B cell (primary cell): ENCODE data around the gene ZNF737. TPM values are rescaled to one million over a fixed set of nuclear protein-coding genes. Genes with fewer than 3 reads are reported as not detected.

Experiments used
- ATAC-seq: fragments of 200-7000 bp; cut with Tn5 transposase; one replicate; pipeline ENCODE4 v1.10.0; 2021; ENCODE audit warnings: low read depth, mild to moderate bottlenecking, moderate number of reproducible peaks, moderate library complexity
- CTCF ChIA-PET: fragments of 350-600 bp; sonication (Branson Sonifier 250); formaldehyde crosslinking; loops from one replicate; lab custom pipeline; 2021; ENCODE audit warnings: antibody characterized with exemption, inconsistent platforms; lab: Charles Lee
- POLR2A ChIA-PET: fragments of 350-600 bp; sonication (Branson Sonifier 250); formaldehyde crosslinking; loops from one replicate; lab custom pipeline; 2021; ENCODE audit warnings: antibody characterized with exemption; lab: Charles Lee
- DNase-seq: peaks from one replicate; pipeline ENCODE4 v3.0.0; 2013
- H2AFZ ChIP-seq: 2 replicates; pipeline ENCODE4 v1.6.1; 2012; ENCODE audit warnings: mild to moderate bottlenecking, low read depth, low read length; ENCODE audit not compliant: insufficient read depth, poor library complexity, severe bottlenecking
- H3K27ac ChIP-seq, 2 donors: 1 replicate in 1 of 2; 2 replicates in 1 of 2; pipeline ENCODE4 v1.5.1; 2012 to 2013; ENCODE audit warnings: low read length in 2 of 2, mild to moderate bottlenecking in 2 of 2, moderate library complexity in 1 of 2
- H3K27me3 ChIP-seq, 4 experiments: fragments of 200-600 bp in 1 of 4; sonication (generic) in 1 of 4; replicated peaks in 1 of 4; 1 replicate in 2 of 4; 2 replicates in 2 of 4; pipeline versions ENCODE4 v1.6.1 to v1.7.0; 2013 to 2016; ENCODE audit warnings: low read length in 3 of 4, mild to moderate bottlenecking in 2 of 4, mixed read lengths in 1 of 4, moderate library complexity in 1 of 4; ENCODE audit not compliant: insufficient read depth in 4 of 4, control insufficient read depth in 3 of 4; ENCODE audit errors: control extremely low read depth in 1 of 4
- H3K36me3 ChIP-seq, 2 experiments: replicated peaks in 1 of 2; 1 replicate in 1 of 2; 2 replicates in 1 of 2; pipeline versions ENCODE4 v1.6.1 to v1.7.1; 2013; ENCODE audit warnings: low read length in 1 of 2; ENCODE audit not compliant: insufficient read depth in 2 of 2, control insufficient read depth in 1 of 2; ENCODE audit errors: control extremely low read depth in 1 of 2, extremely low read depth in 1 of 2
- H3K4me1 ChIP-seq, 2 donors: fragments of 200-600 bp in 1 of 2; sonication (generic) in 1 of 2; 1 replicate in 1 of 2; 2 replicates in 1 of 2; pipeline versions ENCODE4 v1.5.1 to v1.6.1; 2013 to 2017; ENCODE audit warnings: low read length in 2 of 2; ENCODE audit not compliant: control insufficient read depth in 2 of 2, insufficient read depth in 2 of 2
- H3K4me2 ChIP-seq: replicated peaks from 2 replicates; pipeline ENCODE3; 2012; ENCODE audit warnings: mild to moderate bottlenecking, low read depth, low read length; ENCODE audit not compliant: poor library complexity, severe bottlenecking
- H3K4me3 ChIP-seq, 5 experiments: fragments of 200-600 bp in 1 of 5; sonication (generic) in 1 of 5; 1 replicate in 3 of 5; 2 replicates in 2 of 5; pipeline versions ENCODE4 v1.5.1 to v1.7.0; 2011 to 2016; ENCODE audit warnings: low read length in 4 of 5, mild to moderate bottlenecking in 4 of 5, low read depth in 2 of 5, control low read depth in 1 of 5, moderate library complexity in 1 of 5; ENCODE audit not compliant: insufficient read depth in 1 of 5; ENCODE audit errors: control extremely low read depth in 1 of 5, extremely low read depth in 1 of 5
- H3K79me2 ChIP-seq: fragments of 200-600 bp; sonication (generic); one replicate; pipeline ENCODE4 v1.6.0; 2016; ENCODE audit warnings: low read length; ENCODE audit not compliant: control insufficient read depth, insufficient read depth
- H3K9ac ChIP-seq: fragments of 200-600 bp; sonication (generic); 2 replicates; pipeline ENCODE4 v1.6.1; 2017; ENCODE audit warnings: mild to moderate bottlenecking, low read length, moderate library complexity
- H3K9me3 ChIP-seq, 3 donors: one replicate each; pipeline versions ENCODE4 v1.6.1 to v1.7.1; 2013; ENCODE audit warnings: low read length in 2 of 3; ENCODE audit not compliant: control insufficient read depth in 2 of 3, insufficient read depth in 1 of 3; ENCODE audit errors: control extremely low read depth in 1 of 3
- H4K20me1 ChIP-seq: 2 replicates; pipeline ENCODE4 v1.6.0; 2012; ENCODE audit warnings: mild to moderate bottlenecking, low read length; ENCODE audit not compliant: insufficient read depth, control insufficient read depth, poor library complexity, severe bottlenecking
- H3K27ac Mint-ChIP-seq: one replicate; pipeline ENCODE4 v1.8.0; 2021; ENCODE audit warnings: mixed read lengths
- H3K27me3 Mint-ChIP-seq: one replicate; pipeline ENCODE4 v1.8.0; 2021; ENCODE audit warnings: mixed read lengths
- H3K4me1 Mint-ChIP-seq: one replicate; pipeline ENCODE4 v1.8.0; 2021; ENCODE audit warnings: mixed read lengths
- H3K4me3 Mint-ChIP-seq: one replicate; pipeline ENCODE4 v1.8.0; 2021; ENCODE audit warnings: mixed read lengths
- H3K9me3 Mint-ChIP-seq: one replicate; pipeline ENCODE4 v1.8.0; 2022; ENCODE audit warnings: mixed read lengths; ENCODE audit not compliant: insufficient read depth
- CTCF ChIP-seq: fragments of 200-600 bp; IDR thresholded peaks from one replicate; pipeline ENCODE4 v1.8.0; 2022; ENCODE audit warnings: antibody characterized with exemption, mild to moderate bottlenecking
- EZH2 ChIP-seq: IDR thresholded peaks from 2 replicates; pipeline ENCODE4 v1.6.1; 2012; ENCODE audit warnings: borderline replicate concordance, low read depth, mild to moderate bottlenecking, moderate library complexity, low read length; ENCODE audit not compliant: insufficient read depth, poor library complexity, severe bottlenecking
- WGBS: methylation state at CpG from one replicate; pipeline ENCODE4 v1.1.5; 2013; ENCODE audit warnings: missing lambda C conversion rate; ENCODE audit not compliant: insufficient coverage; 5-methylcytosine and 5-hydroxymethylcytosine counted together
- intact Hi-C: fragments of 100-400 bp; cut with micrococcal nuclease; formaldehyde crosslinking; loops from one replicate; pipeline ENCODE4 v1.10.0; 2022
- polyA plus RNA-seq: library from polyadenylated mRNA; depleted of rRNA; stranded (reverse); fragments of >200 nt; gene quantifications from 2 replicates; pipeline ENCODE4 v1.2.3, GENCODE V29; 2012
- total RNA-seq, 2 donors: library from RNA; stranded (reverse); fragments of 120-200 nt in 1 of 2; gene quantifications; 1 replicate in 1 of 2; 2 replicates in 1 of 2; pipeline versions ENCODE4 v1.2.3 to v1.2.4, GENCODE V29; 2013 to 2022

The ZNF737 gene
- total and polyA plus RNA-seq, 2 donors (not counting 1 experiment from before 2014, with no cell fraction given): 20.9 to 50.1 TPM

- CTCF ChIA-PET: no interaction called here
- no peaks in the 10 kb centered on the region for H4K20me1 ChIP-seq
- H3K79me2 ChIP-seq: no peaks in the 10 kb centered on the region
- no peak overlapping the region for H3K4me2 ChIP-seq
- intact Hi-C loops: no loop called here
- no peak overlapping the region for H2AFZ ChIP-seq
- POLR2A ChIA-PET: no interaction called here
- 90% methylated on average over 5 of the region's 5 CpGs for WGBS
- H3K27ac Mint-ChIP-seq: no peak overlapping the region
- no peaks in the 10 kb centered on the region for H3K27me3 ChIP-seq
- H3K4me1 Mint-ChIP-seq: no peaks in the 10 kb centered on the region
- no peak for TF ChIP-seq EZH2
- no peak for TF ChIP-seq CTCF
- H3K9ac ChIP-seq: no peak overlapping the region
- DNase-seq: no peak
- no peak overlapping the region for H3K4me3 Mint-ChIP-seq
- no peaks in the 10 kb centered on the region for H3K36me3 ChIP-seq
- H3K27me3 Mint-ChIP-seq: peaks cover 5% of the 10 kb centered on the region
- H3K9me3 ChIP-seq: peaks cover 3 to 33% (median 9%) of the 10 kb centered on the region in 3 donors
- H3K9me3 Mint-ChIP-seq: peaks cover 23% of the 10 kb centered on the region
- no peak overlapping the region for H3K27ac ChIP-seq
- H3K4me1 ChIP-seq: no peaks in the 10 kb centered on the region
- no peak overlapping the region for H3K4me3 ChIP-seq
- ATAC-seq: no peak
Observed at GRCh38 chr19:20513189-20513904, 52.2 kb downstream of the ZNF737 start.

GRCh38 chr19:20503476-20503875, 62.1 kb downstream of the ZNF737 start:
- H3K27ac Mint-ChIP-seq: no peak overlapping the region
- H3K4me3 Mint-ChIP-seq: no peak overlapping the region
- H3K4me1 ChIP-seq: no peaks in the 10 kb centered on the region
- peaks cover 1 to 10% (median 4%) of the 10 kb centered on the region in 3 donors for H3K9me3 ChIP-seq
- ATAC-seq: no peak
- intact Hi-C loops: no loop called here
- H3K27me3 ChIP-seq: no peaks in the 10 kb centered on the region
- no peak for TF ChIP-seq EZH2
- no peak for TF ChIP-seq CTCF
- no peaks in the 10 kb centered on the region for H3K27me3 Mint-ChIP-seq
- H3K36me3 ChIP-seq: no peaks in the 10 kb centered on the region
- WGBS: no CpG with 5 or more reads among the region's 1 CpG
- H3K4me3 ChIP-seq: no peak overlapping the region
- H3K9ac ChIP-seq: no peak overlapping the region
- CTCF ChIA-PET: no interaction called here
- POLR2A ChIA-PET: no interaction called here
- no peaks in the 10 kb centered on the region for H3K79me2 ChIP-seq
- no peak overlapping the region for H3K4me2 ChIP-seq
- H3K27ac ChIP-seq: no peak overlapping the region
- peaks cover 10% of the 10 kb centered on the region for H3K9me3 Mint-ChIP-seq
- H4K20me1 ChIP-seq: no peaks in the 10 kb centered on the region
- DNase-seq: no peak
- no peak overlapping the region for H2AFZ ChIP-seq
- no peaks in the 10 kb centered on the region for H3K4me1 Mint-ChIP-seq
